Loucy (cell line): ENCODE data around the gene FUT7.

Experiments
- CTCF ChIP-seq: fragments of 200-600 bp; sonication (generic); conservative IDR thresholded peaks from 2 replicates; pipeline ENCODE4 v1.5.1; 2014; ENCODE audit warnings: mild to moderate bottlenecking, antibody characterized with exemption, low read length
- EZH2phosphoT487 ChIP-seq: fragments of 200-600 bp; IDR thresholded peaks from 2 replicates; pipeline ENCODE4 v1.6.1; 2018; ENCODE audit warnings: antibody characterized with exemption, mild to moderate bottlenecking, moderate library complexity, borderline replicate concordance

DNA sequence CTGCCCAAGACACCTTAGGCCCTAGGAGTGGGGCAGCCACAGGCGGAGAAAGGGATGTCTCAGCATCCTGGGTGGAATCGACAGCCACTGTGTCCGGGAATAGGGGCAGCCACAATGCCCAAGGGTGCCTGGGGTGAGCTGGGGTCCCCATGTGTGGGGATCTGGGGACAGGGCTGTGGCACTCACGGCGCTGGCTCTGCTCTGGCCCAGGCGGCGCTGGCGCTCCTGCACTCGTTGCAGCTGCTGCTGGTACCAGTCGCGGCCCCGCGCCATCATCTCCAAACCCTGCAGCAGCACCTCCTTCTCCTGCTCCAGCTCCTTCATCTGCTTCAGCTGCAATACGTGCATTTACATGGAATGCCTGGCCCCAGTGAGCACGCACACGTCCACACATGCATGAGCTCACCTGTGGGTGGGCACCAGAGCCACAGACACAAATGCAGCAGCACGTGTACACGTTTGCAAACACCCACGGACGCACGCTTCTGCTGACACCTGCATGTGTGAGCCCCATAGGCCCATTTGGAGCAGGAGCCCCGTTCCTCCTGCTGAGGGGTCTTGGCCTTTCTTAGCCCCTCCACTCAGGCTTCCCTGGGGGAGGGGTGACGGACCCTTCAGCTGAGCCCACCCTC is 33.6 kb upstream of the FUT7 start:
- no peak for TF ChIP-seq CTCF
- no peak for TF ChIP-seq EZH2phosphoT487
